NCI-H2081 (cell line): ENCODE measurements around the gene SFMBT2.
"Not testable (repeated sequence)": the region's sequence is repeated elsewhere in the genome, so short reads cannot be mapped to it uniquely, and the experiment has no call there.

Experiments used
- DNase-seq, 2 experiments: peaks; one replicate each; lab custom pipeline; 2025; lab: John Stamatoyannopoulos, UW

SFMBT2 gene

DNA sequence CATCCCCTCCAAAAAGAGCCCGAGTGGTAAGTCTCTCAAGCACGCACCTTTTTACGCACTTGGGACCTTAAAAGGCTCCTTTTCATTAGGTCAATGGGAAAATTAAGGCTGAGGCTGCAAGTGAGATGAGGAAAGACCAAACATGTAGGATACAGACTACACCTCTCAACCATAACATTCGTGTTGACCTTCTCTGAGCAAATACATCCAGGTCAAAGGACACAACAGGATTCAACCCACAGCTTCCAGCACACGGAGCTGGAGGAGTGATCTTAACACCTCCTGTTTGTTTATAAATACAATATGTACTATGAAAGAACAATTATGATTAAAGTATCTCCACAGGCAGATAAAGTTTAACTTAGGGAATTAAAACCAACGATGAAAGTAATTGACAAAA is 9.7 kb downstream of the SFMBT2 start:
- DNase-seq = no peak

DNA sequence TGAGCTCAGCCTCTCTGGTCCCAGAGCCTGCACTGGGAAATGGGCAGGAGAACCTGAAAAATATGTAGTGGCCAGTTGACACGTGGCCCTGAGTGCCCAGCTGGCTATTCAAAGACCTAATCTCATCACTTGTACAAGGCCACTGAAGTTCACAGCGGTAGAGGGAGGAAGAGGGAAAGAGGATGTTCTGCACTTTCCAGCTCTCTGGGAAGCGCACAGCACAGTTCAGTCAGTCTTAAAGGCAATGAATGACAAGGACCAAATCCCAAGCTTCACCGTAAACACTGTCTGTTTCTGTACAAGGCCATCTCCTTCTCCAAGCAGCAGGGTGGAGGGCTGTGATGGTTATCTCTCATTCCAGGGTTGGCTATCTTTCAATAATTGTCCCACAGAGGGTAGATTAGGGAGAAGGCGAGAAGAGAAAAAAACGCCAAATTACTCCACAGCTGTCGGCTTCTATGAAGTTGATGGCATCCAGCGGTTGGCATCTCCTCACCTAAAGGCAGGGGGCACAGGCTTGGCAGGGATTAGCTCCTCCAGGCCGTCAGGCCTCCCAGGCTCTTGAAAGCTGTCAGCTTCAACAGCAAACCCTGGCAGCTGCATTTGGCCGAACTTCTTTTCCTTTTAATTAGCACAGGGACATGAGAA is 10.6 kb downstream of the SFMBT2 start:
- DNase-seq = no peak

DNA sequence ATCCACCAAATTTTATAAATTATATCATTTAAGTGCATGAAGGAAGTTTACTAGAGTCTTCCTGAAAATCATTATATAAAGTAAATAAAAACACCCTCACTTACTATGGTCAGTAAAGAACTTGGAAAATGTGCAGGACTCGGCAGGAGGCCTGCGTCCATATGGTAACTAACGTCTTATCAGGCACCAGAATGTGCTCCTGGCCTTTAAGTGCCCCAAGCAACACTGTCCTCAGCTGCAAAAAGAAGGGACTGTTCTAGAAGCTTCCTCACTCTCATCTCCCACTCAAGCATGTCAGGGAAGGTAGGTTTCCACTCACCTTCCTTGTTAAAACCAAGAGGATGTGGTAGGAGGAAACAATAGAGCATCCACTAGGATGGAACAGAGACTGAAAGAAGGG is 11.3 kb downstream of the SFMBT2 start:
- DNase-seq = no peak

DNA sequence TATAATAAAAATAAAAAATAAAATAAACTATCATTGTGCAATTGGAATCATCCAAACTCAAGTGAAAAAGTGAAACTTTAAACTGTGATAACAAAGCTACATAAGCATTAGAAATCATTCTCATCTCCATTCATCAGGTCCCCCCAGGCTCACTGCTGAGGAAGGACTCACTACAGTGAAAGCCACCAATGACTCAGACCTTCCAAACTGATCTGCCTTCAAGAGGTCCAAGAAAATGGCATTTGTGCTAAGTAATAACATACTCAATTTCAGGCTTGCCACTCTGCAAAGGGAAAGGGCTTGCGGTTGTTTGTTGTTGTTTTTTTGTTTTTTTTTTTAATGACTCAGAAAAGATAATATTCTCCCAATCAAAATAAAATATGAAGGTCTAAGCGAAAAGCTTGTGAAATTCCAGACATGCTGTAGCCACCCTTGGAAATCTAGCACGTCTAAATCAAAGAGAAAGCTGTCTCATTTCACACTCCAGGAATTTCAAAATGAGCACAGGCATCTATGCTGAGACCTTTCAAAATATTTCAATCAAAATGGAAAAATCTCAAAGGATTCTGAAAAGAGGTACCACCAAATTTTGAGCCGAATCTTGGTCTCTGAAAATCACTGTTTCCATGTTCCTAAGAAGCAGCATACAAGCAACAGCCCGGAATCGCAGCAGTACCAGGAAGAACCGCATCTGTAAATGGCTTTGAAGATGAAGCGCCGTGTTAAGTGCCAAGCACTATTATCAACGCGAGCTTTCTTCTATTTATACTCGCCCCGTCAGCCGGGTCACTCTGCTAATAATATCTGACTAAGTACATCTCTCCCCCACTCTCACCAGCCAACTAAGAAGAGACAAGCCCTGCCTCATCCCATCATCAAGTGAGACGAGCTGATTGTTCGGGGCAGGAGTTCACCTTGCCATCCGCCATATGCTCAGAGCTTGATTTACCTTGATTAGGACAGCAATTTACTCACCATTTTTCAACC is 13.5 kb downstream of the SFMBT2 start:
- no peak for DNase-seq

DNA sequence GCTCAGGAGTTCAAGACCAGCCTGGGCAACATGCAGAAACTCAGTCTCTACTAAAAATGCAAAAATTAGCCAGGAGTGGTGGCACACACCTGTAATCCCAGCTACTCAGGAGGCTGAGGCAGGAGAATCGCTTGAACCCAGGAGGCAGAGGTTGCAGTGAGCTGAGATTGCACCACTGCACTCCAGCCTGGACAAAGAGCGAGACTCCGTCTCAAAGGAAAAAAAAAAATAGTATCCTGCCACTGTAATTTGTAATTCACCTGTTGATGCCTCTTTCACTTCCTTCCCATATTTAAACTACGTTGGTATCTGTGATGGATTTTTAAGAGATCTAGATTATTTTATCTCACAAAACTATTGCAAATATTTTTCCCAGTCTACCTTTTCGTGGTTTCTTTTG is 18.5 kb downstream of the SFMBT2 start:
- not testable (repeated sequence) for DNase-seq

DNA sequence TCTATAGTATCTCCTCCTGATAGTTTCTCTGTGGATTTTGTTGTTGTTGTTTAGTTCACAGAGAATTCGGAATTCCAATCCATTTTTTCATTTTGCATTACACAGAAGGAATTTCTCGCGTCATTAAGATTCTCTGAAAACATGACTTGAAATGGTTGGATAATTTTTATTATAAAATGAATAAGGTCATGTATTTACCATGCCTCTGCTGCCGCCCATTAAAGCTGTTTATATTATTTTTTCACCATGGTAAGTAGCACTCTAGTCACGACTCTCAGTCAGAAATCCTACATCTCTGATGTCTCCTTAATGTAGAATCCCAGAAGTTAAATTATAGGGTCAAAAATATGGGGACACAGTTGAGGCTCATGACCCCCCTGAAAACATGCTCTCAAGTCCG is 19.1 kb downstream of the SFMBT2 start:
- no peak for DNase-seq

DNA sequence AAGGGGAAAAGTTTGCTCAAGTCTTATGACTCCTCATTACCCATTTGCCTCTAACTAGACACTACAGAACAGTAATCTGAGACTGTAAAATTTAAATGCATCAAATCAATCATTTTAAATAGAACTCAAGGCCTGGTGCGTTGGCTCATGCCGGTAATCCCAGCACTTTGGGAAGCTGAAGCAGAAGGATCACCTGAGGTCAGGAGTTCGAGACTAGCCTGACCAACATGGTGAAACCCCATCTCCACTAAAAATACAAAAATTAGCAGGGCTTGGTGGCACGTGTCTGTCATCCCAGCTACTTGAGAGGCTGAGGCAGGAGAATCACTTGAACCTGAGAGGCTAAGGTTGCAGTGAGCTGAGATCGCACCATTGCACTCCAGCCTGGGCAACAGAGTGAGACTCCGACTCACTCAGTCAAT is 20.1 kb downstream of the SFMBT2 start:
- DNase-seq = not testable (repeated sequence)

DNA sequence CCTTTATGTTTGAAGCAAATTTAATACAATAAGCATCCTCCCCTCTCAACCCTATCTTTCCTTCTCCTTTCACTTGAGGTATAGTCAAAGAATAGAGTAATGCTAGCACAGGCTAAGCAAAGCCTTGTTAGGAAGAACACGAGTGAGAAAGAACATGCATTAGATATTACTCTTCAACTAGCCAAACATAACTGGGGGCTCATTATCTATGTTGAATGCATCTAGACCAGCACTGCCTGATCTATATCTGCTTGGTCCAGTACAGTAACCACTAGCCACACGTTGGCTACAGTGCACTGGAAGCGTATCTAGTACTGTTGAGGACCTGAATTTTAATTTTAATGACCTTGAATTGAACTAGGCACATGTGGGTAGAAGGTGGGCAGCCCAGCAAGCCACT is 21.0 kb downstream of the SFMBT2 start:
- no peak for DNase-seq

DNA sequence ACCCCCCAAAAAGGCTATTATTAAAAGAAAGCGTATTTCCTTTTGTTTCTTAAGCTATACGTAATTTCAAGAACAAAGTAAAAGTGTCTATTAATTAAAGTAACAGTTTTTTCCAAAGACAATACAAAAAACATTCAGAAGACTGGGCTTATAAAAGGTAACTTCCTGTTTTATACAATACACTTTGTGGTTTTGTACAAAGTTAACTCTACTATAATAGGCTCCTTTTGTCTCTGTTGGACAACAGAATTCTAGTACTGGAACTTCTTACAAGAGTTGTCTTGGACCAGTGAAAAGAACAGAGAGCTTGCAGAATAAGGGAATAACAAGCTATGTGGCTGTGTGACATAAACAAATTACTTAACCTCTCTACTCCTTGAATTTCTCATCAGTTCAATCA is 21.5 kb downstream of the SFMBT2 start:
- DNase-seq = no peak

DNA sequence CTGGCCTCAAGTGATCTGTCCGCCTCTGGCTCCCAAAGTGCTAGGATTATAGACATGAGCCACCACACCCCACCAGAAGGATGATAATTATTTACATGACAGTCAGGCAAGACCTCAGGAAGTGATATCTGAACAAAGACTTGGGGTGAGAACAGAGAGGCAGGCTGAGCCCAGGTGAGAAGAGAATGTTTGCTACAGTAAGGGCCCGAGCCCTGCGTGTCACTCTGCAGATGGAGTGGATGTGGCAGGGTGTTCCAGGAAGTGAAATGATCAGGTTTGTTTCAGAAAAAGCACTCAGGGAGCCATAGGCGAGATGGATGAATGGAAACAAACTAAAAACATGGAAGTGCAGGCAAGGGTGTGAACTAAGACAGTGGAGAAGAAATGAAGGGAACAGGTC is 22.2 kb downstream of the SFMBT2 start:
- no peak for DNase-seq

DNA sequence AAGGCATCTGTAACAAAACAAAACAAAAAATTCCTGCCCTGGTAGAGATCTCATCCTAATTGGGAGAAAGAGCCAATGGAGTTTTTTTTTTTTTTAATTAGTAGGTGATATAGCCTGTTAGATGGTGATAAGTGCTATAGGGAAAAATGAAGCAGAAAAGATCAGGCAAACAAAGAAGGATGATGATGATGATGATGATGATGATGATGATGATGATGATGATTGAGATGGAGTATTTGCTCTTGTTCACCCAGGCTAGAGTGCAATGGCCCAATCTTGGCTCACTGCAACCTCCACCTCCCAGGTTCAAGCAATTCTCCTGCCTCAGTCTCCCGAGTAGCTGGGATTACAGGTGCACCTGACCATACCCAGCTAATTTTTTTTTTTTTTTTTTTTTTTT is 22.7 kb downstream of the SFMBT2 start:
- not testable (repeated sequence) for DNase-seq

DNA sequence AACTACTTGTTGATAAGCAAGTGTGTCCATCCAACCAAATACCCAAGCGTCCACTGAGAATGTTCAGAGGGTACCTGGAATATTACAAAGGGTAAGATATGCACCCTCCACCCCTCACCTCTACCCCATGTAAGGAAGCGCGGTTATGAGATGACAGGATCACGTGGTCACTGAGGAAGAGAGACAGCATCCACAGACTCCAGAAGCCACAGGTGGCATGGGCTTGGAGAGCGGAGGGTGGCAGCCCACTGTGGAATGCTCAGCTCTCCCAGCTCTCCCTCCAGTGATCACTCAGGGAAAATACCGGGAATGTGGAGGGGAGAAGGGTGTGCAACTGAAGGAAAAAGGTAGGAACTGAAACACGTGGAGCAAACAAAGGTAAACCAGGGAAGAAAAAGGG is 25.7 kb downstream of the SFMBT2 start:
- DNase-seq = no peak

DNA sequence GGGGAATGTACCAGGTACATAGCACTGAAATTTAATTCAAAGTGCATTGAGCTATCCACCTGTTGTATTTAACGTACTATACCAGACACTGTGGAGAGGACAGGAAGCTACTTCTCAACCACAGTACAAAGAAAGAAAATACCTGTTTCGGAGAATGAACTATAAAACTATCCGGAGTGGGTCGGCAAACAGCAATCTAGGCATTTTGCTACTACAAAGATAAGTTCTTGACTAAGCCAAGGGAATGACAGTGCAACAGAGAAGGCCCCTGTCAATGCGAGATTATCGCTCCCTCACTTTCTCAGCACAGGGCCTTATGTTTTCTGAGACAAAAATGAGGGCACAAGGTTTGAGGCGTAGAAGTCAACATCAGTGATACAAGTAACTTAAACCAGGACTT is 27.4 kb downstream of the SFMBT2 start:
- no peak for DNase-seq

DNA sequence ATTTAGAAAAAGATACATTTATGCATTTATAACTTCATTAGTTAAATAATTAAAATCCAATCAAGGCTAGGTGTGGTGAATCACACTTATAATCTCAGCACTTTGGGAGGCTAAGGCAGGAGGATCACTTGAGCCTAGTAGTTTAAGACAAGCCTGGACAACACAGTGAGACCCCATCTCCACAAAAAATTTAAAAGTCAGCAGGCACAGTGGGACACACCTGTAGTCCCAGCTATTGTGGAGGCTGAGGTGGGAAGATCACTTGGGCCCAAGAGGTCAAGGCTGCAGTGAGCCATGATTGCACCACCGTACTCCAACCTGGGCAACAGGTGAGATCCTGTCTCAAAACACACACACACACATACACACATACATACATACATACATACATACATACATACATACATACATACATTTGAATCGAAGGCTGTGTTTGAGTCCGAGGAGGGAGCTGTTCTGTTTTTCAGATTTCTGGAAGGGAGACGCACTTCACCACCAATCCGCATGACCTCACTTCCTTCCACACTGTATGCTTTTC is 30.1 kb downstream of the SFMBT2 start:
- no peak for DNase-seq

DNA sequence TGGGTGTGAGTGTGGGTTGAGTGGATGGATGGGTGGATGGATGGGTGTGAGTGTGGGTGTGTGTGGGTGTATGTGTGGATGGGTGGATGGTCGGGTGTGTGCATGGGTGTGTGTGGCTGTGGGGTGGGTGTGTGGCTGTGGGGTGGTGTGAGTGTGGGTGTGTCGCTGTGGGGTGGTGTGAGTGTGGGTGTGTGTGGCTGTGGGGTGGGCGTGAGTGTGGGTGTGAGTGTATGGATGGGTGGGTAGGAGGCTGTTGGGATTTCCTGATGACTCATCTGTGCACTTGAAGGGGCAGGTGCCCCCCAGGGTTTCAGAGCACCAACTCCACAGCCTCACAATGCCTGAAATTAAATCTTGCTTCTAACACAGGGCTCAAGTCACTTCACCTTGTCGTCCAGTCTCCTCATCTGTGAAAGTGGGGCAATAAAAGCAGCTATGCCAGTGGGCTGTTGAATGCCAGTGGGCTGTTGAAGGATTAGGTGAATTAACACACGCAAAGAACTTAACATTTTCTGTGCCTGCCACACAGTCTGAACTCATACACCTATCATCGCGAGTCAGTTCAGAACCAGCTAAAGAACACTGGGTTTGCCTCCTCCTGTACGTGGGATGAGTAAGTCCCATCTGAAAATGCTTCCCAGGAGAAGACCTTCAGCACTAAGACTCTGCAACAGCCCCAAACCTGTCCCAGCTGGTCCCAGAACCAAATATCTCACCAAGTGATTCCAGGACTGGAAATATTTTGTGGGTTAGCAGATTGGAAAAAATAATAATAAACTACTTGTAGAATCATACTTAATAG is 32.0 kb downstream of the SFMBT2 start:
- no peak for DNase-seq

DNA sequence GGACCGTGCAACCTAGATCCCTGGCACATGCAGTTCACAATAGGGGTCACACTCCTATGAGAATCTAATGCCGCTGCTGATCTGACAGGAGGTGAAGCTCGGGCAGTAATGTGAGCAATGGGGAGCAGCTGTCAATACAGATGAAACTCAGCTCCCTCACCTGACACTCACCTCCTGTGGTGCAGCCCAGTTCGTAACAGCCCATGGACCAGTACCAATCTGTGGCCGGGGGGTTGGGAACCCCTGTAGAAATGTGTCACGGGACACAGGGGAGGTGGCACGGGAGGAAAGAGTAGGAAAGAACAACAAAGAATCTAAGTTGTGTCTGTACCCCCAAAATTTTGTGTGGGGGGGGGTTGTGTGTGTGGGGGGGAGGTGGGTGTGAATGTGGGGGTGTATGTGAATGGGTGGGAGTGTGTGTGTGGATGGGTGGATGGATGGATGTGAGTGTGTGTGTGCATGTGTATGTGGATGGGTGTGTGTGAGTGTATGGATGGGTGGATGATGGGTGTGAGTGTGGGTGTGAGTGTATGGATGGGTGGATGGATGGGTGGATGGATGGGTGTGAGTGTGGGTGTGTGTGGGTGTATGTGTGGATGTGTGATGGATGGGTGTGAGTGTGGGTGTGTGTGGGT is 33.1 kb downstream of the SFMBT2 start:
- DNase-seq = no peak

DNA sequence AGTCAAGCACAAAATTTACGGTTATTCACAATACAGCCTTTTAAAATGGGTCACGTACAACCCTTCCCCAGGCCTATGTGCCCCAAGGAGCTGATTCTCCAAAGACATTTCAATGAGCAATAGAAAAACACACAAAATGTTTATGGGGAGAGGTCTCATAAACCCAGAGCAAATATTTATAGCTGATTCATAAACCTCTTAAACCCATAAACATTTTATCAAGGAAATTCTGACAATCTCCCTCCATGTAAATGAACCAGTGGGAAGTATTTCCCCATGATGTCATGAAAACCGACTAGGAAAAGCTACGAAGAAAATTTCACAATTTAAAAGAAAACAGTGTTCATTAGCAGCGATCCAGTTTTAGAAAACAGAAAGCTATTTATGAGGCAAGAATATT is 36.0 kb downstream of the SFMBT2 start:
- no peak for DNase-seq

DNA sequence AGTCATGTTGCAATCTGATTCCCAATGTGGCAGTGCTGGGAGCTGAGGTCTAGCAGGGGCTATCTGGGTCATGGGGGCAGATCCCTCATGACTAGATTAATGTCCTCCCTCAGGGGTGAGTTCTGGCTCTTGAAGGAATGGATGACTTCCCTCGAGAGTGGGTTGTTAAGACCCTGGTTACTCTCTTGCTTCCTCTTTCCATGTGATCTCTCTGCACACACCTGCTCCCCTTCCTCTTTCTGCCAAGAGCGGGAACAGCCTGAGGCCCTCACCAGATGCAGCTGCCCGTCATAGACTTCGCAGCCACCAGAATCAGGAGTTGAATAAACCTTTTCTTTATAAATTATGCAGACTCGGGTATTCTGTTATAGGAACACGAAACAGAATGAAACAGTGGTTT is 37.8 kb downstream of the SFMBT2 start:
- DNase-seq = no peak

DNA sequence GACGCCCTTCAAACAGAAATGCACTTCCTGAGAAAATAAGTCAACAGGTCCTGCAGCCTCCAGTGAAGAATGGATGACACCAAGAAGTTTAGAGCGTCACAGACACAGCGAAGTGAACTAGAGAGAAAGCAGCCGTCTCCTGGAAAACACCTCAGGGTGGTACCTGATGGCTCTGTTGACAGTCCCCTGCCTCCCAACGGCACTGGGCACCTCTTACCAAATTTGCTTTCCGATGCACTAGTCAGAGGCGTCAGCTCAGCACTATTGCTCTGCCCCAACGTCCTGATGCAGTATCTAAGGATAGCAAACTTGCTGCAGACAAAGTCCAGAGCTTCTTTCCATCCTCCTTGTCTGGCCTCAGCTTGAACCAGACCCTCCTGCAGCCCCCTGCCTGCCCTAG is 38.3 kb downstream of the SFMBT2 start:
- DNase-seq = no peak

DNA sequence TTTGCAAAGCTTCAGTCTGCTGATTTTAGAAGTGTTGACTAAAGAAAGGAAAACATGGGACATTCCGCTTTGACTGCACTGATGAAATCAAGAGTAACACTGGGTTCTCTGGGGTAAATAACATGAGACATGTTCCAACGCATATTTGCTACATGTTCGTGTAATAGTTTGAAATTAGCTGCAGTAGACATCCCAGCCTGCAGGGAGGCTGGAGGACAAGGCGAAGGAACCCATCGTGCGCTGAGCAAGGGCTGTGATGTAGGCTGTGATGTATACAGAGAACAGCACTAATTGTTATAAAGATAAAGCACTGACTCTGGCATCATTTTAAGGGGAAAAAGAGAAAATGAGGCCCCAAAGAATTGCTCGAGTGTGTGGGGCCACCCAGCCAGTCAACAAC is 40.3 kb downstream of the SFMBT2 start:
- no peak for DNase-seq

DNA sequence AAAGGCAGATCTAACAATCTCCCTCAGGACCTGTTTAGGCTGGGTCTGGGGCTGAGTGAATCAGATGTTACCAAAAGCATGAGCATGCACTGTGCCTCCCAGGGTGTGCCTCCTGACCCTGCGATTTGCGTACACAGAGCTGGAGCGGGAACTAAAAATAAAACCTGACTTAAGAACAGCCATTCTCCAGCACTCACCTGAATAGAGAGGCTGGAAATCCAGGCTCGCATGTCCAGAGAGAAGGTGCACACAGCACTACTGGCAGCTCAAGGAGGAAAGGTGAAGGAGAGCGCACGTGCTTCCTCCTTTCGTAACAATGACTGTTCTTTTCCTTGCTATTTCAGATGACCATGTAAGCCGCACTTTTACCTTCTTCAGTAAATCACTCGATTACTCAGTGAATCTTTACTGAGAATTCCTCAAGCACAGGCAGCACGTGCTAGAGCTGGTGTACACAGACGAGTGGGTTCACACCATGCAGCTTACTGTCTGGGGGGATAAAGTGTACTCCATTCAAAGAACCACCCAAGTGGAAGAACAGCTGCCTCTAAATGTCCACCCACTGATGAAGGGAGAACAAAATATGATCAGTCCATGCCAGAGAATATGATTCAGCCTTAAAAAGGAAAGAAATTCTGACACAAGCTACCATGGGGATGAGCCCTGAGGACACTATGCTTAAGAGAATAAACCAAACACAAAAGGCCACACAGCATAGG is 45.6 kb downstream of the SFMBT2 start:
- DNase-seq = no peak
